HepG2 (cell line): ENCODE measurements around the gene STRBP. TPM values are rescaled to one million over a fixed set of nuclear protein-coding genes. Genes with fewer than 3 reads are reported as not detected.

Experiments used
- ELF4 ChIP-seq: sonication (generic); formaldehyde crosslinking; IDR thresholded peaks from 2 replicates; pipeline ENCODE4 v1.5.0; 2020; ENCODE audit warnings: missing genetic modification reagents, mild to moderate bottlenecking, moderate library complexity, borderline replicate concordance
- MIXL1 ChIP-seq: IDR thresholded peaks from 2 replicates; pipeline ENCODE4 v1.6.1; 2016
- MXD4 ChIP-seq: IDR thresholded peaks from 2 replicates; pipeline ENCODE4 v1.6.1; 2016; ENCODE audit warnings: mild to moderate bottlenecking, missing biosample characterization, missing genetic modification reagents
- NBN ChIP-seq: fragments of 450-650 bp; conservative IDR thresholded peaks from 2 replicates; pipeline ENCODE4 v1.6.1; 2017
- PCBP2 ChIP-seq: fragments of 200-400 bp; formaldehyde crosslinking; optimal IDR thresholded peaks from 2 replicates; pipeline ENCODE3; 2018; ENCODE audit warnings: low read length, low read depth; ENCODE audit not compliant: poor library complexity, severe bottlenecking
- RARG ChIP-seq: sonication (generic); formaldehyde crosslinking; IDR thresholded peaks from 2 replicates; pipeline ENCODE4 v1.4.0; 2020; ENCODE audit warnings: low read depth, mild to moderate bottlenecking, missing genetic modification reagents
- RBFOX2 ChIP-seq: fragments of 200-400 bp; formaldehyde crosslinking; IDR thresholded peaks from 2 replicates; pipeline ENCODE4 v1.6.1; 2017; ENCODE audit warnings: low read depth, mild to moderate bottlenecking, low read length
- ZFP36L1 ChIP-seq: sonication (generic); formaldehyde crosslinking; IDR thresholded peaks from 2 replicates; pipeline ENCODE4 v1.8.0; 2022; ENCODE audit warnings: mild to moderate bottlenecking, missing genetic modification reagents, moderate library complexity
- ZNF660 ChIP-seq: sonication (generic); formaldehyde crosslinking; IDR thresholded peaks from 2 replicates; pipeline ENCODE4 v1.5.1; 2020; ENCODE audit warnings: mild to moderate bottlenecking, low read depth, missing genetic modification reagents, borderline replicate concordance
- ZNF720 ChIP-seq: sonication (generic); formaldehyde crosslinking; IDR thresholded peaks from 2 replicates; pipeline ENCODE4 v1.4.0; 2020; ENCODE audit warnings: missing genetic modification reagents
- polyA plus RNA-seq, 8 experiments: library from polyadenylated mRNA; depleted of rRNA in 3 of 8; stranded (reverse) in 7 of 8; unstranded in 1 of 8; fragments of >200 nt; fragmentation: Illumina TruSeq in 4 of 8; extraction: Trizol in 4 of 8; gene quantifications; 2 replicates each; pipeline versions ENCODE4 v1.2.1 to v1.2.3, GENCODE V29; 2011 to 2016; ENCODE audit warnings: low read depth in 4 of 8, missing spikeins in 1 of 8, mixed read lengths in 1 of 8; ENCODE audit not compliant: insufficient read depth in 1 of 8
- total RNA-seq, 5 experiments: library from RNA; depleted of rRNA; stranded (reverse); fragments of >200 nt; fragmentation: Illumina TruSeq; extraction: Trizol; gene quantifications; 2 replicates each; pipeline ENCODE4 v1.2.3, GENCODE V29; 2016; ENCODE audit warnings: low read depth in 1 of 5
- TF ChIP-seq, protein P1 (sequence below): sonication (generic); formaldehyde crosslinking; IDR thresholded peaks from 2 replicates; pipeline ENCODE4 v1.5.0; 2020; ENCODE audit warnings: mild to moderate bottlenecking, missing genetic modification reagents
- TF ChIP-seq, protein P2 (sequence below): sonication (generic); formaldehyde crosslinking; conservative IDR thresholded peaks from 2 replicates; pipeline ENCODE4 v1.4.0; 2020; ENCODE audit warnings: missing genetic modification reagents
- TF ChIP-seq, protein P3 (sequence below): IDR thresholded peaks from 2 replicates; pipeline ENCODE4 v1.6.1; 2018; ENCODE audit warnings: missing genetic modification reagents, mild to moderate bottlenecking, missing compliant biosample characterization
- TF ChIP-seq, protein P4 (sequence below), 2 experiments: sonication (generic) in 1 of 2; formaldehyde crosslinking in 1 of 2; IDR thresholded peaks; 2 replicates each; pipeline versions ENCODE4 v1.5.1 to v1.6.1; 2011 to 2020; ENCODE audit warnings: borderline replicate concordance in 1 of 2, low read depth in 1 of 2, low read length in 1 of 2, mild to moderate bottlenecking in 1 of 2, missing genetic modification reagents in 1 of 2, moderate library complexity in 1 of 2
- TF ChIP-seq, protein P5 (sequence below): sonication (generic); formaldehyde crosslinking; IDR thresholded peaks from 2 replicates; pipeline ENCODE4 v1.4.0; 2020; ENCODE audit warnings: missing genetic modification reagents

STRBP gene
- total and polyA plus RNA-seq, 2 of the 13 experiments (the other 11 are each of a cell fraction or from before 2014, with no cell fraction given): 14.5 to 38.5 TPM

DNA sequence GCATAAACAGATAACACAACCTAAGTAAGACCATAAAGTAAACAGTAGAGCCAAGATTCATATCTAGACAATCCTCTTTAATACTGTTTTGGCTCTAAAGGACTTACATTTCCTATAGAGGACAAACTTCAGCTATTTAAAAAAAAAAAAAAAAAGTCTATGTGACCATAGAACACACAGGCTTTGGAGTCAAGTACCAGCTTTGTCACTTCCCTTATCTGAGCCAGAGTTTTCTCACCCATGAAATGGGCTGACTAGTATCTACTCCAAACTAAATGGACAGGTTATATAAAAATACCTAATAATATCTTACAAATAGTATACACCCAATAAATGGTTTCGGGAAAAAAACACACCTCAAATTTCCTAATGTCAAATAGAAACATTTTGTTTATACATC is 81.3 kb downstream of the STRBP start (continued):
- no peak for TF ChIP-seq ZFP36L1 (CRISPR knock-in tag)
- no peak for TF ChIP-seq ELF4 (CRISPR knock-in tag)
- no peak for TF ChIP-seq ZNF720 (CRISPR knock-in tag)
- no peak for TF ChIP-seq ZNF660
- TF ChIP-seq, protein P1, sequence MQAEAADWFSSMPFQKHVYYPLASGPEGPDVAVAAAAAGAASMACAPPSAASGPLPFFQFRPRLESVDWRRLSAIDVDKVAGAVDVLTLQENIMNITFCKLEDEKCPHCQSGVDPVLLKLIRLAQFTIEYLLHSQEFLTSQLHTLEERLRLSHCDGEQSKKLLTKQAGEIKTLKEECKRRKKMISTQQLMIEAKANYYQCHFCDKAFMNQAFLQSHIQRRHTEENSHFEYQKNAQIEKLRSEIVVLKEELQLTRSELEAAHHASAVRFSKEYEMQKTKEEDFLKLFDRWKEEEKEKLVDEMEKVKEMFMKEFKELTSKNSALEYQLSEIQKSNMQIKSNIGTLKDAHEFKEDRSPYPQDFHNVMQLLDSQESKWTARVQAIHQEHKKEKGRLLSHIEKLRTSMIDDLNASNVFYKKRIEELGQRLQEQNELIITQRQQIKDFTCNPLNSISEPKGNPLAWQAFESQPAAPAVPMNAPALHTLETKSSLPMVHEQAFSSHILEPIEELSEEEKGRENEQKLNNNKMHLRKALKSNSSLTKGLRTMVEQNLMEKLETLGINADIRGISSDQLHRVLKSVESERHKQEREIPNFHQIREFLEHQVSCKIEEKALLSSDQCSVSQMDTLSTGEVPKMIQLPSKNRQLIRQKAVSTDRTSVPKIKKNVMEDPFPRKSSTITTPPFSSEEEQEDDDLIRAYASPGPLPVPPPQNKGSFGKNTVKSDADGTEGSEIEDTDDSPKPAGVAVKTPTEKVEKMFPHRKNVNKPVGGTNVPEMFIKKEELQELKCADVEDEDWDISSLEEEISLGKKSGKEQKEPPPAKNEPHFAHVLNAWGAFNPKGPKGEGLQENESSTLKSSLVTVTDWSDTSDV: no peak
- no peak for TF ChIP-seq RBFOX2
- TF ChIP-seq, protein P2, sequence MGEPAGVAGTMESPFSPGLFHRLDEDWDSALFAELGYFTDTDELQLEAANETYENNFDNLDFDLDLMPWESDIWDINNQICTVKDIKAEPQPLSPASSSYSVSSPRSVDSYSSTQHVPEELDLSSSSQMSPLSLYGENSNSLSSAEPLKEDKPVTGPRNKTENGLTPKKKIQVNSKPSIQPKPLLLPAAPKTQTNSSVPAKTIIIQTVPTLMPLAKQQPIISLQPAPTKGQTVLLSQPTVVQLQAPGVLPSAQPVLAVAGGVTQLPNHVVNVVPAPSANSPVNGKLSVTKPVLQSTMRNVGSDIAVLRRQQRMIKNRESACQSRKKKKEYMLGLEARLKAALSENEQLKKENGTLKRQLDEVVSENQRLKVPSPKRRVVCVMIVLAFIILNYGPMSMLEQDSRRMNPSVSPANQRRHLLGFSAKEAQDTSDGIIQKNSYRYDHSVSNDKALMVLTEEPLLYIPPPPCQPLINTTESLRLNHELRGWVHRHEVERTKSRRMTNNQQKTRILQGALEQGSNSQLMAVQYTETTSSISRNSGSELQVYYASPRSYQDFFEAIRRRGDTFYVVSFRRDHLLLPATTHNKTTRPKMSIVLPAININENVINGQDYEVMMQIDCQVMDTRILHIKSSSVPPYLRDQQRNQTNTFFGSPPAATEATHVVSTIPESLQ (CRISPR knock-in tag): no peak
- no peak for TF ChIP-seq MIXL1 (CRISPR knock-in tag)
- TF ChIP-seq, protein P3, sequence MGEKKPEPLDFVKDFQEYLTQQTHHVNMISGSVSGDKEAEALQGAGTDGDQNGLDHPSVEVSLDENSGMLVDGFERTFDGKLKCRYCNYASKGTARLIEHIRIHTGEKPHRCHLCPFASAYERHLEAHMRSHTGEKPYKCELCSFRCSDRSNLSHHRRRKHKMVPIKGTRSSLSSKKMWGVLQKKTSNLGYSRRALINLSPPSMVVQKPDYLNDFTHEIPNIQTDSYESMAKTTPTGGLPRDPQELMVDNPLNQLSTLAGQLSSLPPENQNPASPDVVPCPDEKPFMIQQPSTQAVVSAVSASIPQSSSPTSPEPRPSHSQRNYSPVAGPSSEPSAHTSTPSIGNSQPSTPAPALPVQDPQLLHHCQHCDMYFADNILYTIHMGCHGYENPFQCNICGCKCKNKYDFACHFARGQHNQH: no peak
- TF ChIP-seq, protein P4, sequence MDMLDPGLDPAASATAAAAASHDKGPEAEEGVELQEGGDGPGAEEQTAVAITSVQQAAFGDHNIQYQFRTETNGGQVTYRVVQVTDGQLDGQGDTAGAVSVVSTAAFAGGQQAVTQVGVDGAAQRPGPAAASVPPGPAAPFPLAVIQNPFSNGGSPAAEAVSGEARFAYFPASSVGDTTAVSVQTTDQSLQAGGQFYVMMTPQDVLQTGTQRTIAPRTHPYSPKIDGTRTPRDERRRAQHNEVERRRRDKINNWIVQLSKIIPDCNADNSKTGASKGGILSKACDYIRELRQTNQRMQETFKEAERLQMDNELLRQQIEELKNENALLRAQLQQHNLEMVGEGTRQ (IDR thresholded peaks at IDR 0.05; ENCODE audit: low read depth, low read length): no peak
- TF ChIP-seq, protein P4 (CRISPR knock-in tag; IDR thresholded peaks at IDR 0.05; ENCODE audit: borderline replicate concordance): no peak
- TF ChIP-seq MXD4 (CRISPR knock-in tag): no peak
- TF ChIP-seq PCBP2: no peak
- TF ChIP-seq, protein P5, sequence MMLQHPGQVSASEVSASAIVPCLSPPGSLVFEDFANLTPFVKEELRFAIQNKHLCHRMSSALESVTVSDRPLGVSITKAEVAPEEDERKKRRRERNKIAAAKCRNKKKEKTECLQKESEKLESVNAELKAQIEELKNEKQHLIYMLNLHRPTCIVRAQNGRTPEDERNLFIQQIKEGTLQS (CRISPR knock-in tag): no peak
- no peak for TF ChIP-seq NBN
- TF ChIP-seq RARG: no peak
